Measurements from ENCODE around the gene IPO4.
A peak's percentile ranks its signal among the peaks of the same experiment; 100 is the strongest.

IPO4 gene

DNA sequence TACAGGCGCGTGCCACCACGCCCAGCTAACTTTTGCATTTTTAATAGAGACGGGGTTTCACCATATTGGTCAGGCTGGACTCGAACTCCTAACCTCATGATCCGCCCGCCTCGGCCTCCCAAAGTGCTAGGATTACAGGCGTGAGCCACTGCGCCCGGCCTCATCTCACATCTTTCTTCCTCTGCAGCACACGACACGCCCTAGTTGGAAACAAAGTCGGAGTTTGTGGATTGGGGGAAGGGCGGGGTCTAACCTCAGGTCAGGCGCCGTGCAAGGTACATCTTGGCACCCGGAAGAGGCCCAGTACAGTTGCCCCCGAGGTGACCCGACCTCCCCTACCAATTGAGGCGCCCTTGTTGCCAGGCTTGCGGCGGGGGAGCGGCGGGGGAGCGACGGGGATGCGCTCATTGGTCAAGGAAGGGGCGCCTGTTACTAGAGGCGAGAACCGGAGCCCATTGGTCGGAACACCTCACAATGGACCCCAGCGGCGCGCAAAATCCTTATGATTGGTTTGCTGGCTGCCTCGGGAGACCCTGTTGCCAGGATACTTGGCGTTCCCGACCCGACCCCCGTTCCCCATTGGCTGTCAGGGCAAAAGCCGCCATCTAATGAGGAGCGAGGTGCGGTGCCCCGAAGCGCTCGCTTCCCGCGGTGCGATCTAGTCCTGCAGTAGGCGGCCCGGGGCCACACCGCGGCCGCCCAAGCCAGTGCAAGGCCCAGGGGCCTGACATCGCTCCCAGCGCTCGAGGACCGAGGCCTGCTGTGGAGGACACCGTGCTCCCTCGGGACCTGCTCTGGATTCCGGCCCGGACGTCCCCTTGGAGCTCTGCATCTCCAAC, 17.0 kb downstream of the IPO4 start, which contains the start of gene REC8:
Gene REC8 (plus strand): TSS at position 659 of the 839 bp plus-strand sequence. CDS start 473 bp downstream, outside the sequence.
- Histone ChIP-seq H3K27ac (no peak within 1 kb of the TSS), H3K27me3 (replicated peaks) (no peaks in the 10 kb centered on the region), H3K4me3 (ENCODE audit: low read depth, low read length) (peak within 1 kb of the TSS; percentile 64), H3K36me3 (replicated peaks) (peaks cover 16% of the 10 kb centered on the region)
- peak; percentile 71 for DNase-seq
- in situ Hi-C loops (cut with HindIII; ENCODE audit: low pct_ligation_motif_present, low sequenced_read_pairs): no loop called here
- TF ChIP-seq, protein P1, sequence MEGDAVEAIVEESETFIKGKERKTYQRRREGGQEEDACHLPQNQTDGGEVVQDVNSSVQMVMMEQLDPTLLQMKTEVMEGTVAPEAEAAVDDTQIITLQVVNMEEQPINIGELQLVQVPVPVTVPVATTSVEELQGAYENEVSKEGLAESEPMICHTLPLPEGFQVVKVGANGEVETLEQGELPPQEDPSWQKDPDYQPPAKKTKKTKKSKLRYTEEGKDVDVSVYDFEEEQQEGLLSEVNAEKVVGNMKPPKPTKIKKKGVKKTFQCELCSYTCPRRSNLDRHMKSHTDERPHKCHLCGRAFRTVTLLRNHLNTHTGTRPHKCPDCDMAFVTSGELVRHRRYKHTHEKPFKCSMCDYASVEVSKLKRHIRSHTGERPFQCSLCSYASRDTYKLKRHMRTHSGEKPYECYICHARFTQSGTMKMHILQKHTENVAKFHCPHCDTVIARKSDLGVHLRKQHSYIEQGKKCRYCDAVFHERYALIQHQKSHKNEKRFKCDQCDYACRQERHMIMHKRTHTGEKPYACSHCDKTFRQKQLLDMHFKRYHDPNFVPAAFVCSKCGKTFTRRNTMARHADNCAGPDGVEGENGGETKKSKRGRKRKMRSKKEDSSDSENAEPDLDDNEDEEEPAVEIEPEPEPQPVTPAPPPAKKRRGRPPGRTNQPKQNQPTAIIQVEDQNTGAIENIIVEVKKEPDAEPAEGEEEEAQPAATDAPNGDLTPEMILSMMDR (IDR thresholded peaks at IDR 0.05; ENCODE audit: low read depth, low read length, missing control alignments): no peak

DNA sequence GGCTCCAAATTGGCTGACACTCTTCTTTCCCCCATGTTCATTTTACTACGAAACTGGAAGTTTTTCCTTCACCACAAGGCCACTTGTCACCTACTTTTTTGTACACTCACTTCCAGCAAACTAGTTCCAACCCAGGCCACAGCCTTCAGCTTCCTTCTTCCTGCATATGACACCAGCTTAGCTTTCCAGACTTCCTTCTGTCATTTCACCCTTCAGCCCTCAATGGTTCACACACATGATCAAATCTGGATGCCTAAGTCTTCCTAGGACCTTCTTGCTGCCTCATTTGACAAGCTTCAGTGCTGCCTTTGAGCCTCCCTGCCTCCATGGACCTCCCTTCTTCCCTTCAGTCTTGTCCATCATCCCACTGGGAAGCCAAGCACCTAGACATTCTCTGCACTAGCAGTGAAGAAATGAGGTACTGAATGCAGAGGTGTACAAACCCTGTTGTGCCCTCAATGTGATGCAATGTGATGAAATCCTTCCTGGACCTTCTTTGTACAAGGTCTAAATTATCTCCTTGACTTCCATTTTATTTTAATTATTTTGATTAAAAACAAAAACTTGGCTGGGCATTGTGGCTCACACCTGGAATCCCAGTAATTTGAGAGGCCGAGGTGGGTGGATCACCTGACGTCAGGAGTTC, 21.0 kb downstream of the IPO4 start:
- H3K27me3 ChIP-seq (replicated peaks): no peaks in the 10 kb centered on the region

DNA sequence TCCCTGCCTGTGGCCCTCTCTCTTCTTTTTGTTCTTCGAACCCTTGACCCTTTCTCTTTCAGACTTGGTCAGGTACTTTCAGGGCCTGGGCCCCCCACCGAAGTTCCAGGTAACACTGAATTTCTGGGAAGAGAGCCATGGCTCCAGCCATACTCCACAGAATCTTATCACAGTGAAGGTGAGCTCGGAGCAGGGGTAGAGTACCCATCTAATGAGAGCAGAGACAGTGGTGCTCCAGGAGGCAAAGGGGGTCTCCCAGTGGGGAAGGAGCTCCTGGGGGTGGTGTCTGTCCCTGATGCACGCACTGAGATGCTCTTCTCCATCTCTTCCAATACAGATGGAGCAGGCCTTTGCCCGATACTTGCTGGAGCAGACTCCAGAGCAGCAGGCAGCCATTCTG, 22.8 kb downstream of the IPO4 start:
- in situ Hi-C loops (cut with HindIII; ENCODE audit: low pct_ligation_motif_present, low sequenced_read_pairs): no loop called here
- TF ChIP-seq, protein P1 (IDR thresholded peaks at IDR 0.05; ENCODE audit: low read depth, low read length, missing control alignments): no peak
- Histone ChIP-seq H3K27ac (no peak overlapping the region), H3K36me3 (replicated peaks) (peaks cover 51% of the 10 kb centered on the region), H3K27me3 (replicated peaks) (no peaks in the 10 kb centered on the region), H3K4me3 (ENCODE audit: low read depth, low read length) (no peak overlapping the region)
- no peak for DNase-seq

More for the DNA sequence above, 21.0 kb downstream of the IPO4 start:
- TF ChIP-seq, protein P1 (IDR thresholded peaks at IDR 0.05; ENCODE audit: low read depth, low read length, missing control alignments): no peak
- no peak overlapping the region for H3K4me3 ChIP-seq (ENCODE audit: low read depth, low read length)
- in situ Hi-C loops (cut with HindIII; ENCODE audit: low pct_ligation_motif_present, low sequenced_read_pairs): no loop called here
- no peak for DNase-seq
- peaks cover 51% of the 10 kb centered on the region for H3K36me3 ChIP-seq (replicated peaks)
- H3K27ac ChIP-seq: no peak overlapping the region

DNA sequence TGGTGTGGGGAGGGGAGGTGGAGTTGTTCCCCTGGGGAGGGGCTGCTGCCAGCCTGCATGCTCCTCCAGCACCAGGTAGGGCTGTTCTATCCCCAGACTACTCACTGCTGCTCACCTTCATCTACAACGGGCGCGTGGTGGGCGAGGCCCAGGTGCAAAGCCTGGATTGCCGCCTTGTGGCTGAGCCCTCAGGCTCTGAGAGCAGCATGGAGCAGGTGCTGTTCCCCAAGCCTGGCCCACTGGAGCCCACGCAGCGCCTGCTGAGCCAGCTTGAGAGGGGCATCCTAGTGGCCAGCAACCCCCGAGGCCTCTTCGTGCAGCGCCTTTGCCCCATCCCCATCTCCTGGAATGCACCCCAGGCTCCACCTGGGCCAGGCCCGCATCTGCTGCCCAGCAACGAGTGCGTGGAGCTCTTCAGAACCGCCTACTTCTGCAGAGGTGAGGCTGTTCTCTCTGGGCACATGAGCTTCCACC, 24.1 kb downstream of the IPO4 start:
- Histone ChIP-seq H3K27ac (no peak overlapping the region), H3K4me3 (ENCODE audit: low read depth, low read length) (no peak overlapping the region), H3K27me3 (replicated peaks) (no peaks in the 10 kb centered on the region), H3K36me3 (replicated peaks) (peaks cover 59% of the 10 kb centered on the region)
- DNase-seq: no peak
- TF ChIP-seq, protein P1 (IDR thresholded peaks at IDR 0.05; ENCODE audit: low read depth, low read length, missing control alignments): no peak
- in situ Hi-C loops (cut with HindIII; ENCODE audit: low pct_ligation_motif_present, low sequenced_read_pairs): no loop called here

DNA sequence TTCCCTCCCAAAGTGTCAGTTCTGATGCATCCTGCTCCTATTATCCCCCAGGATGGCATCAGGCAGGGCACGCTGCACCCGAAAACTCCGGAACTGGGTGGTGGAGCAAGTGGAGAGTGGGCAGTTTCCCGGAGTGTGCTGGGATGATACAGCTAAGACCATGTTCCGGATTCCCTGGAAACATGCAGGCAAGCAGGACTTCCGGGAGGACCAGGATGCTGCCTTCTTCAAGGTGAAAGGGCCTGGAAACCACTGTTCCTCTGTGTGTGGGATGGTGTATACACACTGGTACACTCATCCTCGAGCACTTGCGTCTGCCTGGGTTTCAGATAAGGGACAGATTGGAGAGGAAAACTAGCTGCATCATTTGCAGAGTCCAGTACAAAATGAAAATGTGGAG, 26.5 kb downstream of the IPO4 start:
- in situ Hi-C loops (cut with HindIII; ENCODE audit: low pct_ligation_motif_present, low sequenced_read_pairs): no loop called here
- TF ChIP-seq, protein P1 (IDR thresholded peaks at IDR 0.05; ENCODE audit: low read depth, low read length, missing control alignments): no peak
- DNase-seq: peak; percentile 37
- Histone ChIP-seq H3K27me3 (replicated peaks) (no peaks in the 10 kb centered on the region), H3K36me3 (replicated peaks) (peaks cover 71% of the 10 kb centered on the region), H3K27ac (no peak overlapping the region), H3K4me3 (ENCODE audit: low read depth, low read length) (peak overlapping the region; percentile 79)
